Glomerular endothelial cell (primary cell): Measurements from ENCODE around the gene CCDC167. TPM values are rescaled to one million over a fixed set of nuclear protein-coding genes. Genes with fewer than 3 reads are reported as not detected.

Experiments
- DNase-seq: peaks from one replicate; pipeline ENCODE4 v3.0.0-alpha.2; 2011; ENCODE audit warnings: low read depth, low spot score; ENCODE audit errors: extremely low read depth
- total RNA-seq: library from RNA; depleted of rRNA; stranded (reverse); fragments of >200 nt; gene quantifications from 2 replicates; pipeline ENCODE4 v1.2.3, GENCODE V29; 2015

CCDC167 gene
- 79.9 and 117 TPM in 2 replicates for total RNA-seq

DNA sequence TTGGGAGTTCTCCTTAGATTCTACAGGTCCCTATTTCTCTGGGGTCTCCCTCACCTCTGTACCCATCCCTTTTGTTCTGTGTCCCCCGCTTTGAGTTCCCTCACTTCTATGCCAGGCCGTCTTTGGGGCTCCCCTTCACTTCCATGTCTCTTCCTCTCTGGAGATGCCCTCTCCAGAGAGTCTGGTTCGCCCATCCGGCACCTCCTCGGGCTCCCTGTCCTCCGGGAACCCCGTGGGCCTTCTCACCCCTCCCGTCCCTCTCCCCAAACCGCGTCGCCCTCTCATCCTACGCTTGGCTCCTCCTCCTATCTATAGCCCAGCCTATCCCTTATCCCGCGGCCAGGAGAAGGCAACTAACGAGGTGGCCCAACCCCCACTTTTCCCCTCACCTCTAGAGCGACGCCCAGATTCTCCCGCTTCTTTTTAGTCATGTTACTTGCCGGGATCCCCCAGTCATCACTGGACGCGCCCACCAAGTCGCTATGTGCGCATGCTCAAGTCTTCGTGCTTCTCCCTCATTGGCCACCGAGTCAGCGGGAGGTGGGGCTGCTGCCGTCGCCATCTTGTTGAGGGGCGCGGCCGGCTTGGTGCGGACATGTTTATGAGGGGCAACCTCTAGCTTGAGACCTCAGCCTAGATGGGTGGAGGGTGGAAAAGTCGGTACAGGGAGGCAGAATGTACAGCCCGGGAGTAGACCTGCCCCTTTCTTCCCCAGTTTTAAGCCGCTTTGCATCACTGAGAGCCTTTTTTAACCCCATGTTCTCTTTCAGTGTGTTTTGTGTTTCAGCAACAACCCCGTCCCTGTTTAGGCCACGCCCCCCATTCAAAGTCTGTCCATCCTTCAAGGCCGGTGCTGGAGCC is at the start of gene CCDC167:
CCDC167 (minus strand) TSS at position 461 of the 861 bp plus-strand sequence; CDS start at position 431, 30 bp downstream.
- peak; percentile 71 for DNase-seq

DNA sequence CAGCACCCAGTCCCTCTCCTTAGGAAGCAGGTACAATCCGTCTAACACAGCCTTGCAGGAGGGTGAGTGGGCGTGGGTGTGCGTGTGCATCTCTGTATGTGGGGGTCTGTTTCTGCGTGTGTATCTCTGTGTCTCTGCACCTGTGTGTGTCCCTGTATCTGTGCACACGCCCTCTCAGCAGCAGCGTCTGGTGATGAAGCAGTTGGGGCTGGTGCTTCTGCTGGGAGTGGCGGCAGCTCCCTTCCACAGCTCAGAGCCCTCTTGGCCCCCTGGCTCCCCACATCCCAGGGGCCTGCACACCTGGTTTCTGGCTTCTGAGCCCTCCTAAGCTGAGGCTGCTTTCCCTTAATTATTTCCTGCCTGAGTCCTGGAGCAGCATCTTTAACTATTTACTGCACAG is 49.5 kb upstream of the CCDC167 start:
- DNase-seq, result no peak

DNA sequence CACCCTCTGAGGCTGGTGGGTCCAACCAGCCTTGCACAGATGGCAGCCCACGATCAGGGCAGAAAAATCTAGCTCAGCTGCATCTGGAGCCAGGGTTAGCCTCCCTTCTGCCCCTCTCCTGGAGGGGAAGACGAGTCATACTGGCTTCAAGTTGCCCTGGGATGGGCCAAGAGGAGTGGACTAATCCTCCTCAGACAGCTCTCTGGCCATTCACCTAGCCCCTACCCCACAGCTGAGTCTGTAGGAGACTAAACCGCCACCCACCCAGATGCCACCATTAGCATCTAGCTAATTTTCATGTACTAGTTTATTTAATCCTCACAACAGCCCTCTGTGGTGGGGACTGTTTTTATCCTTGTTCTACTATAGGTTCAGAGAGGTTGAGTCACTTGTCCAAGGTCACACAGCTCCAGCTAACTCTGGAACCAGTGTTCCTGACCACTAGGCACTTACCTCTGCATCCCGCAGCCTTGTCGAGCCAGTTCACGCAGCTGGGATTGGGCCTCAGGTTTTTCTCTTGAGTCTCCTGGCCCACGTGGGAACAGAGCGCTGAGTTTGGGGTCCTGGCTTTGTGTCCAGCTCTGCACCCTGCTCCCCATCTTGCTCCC is 48.5 kb upstream of the CCDC167 start:
- DNase-seq, result no peak

DNA sequence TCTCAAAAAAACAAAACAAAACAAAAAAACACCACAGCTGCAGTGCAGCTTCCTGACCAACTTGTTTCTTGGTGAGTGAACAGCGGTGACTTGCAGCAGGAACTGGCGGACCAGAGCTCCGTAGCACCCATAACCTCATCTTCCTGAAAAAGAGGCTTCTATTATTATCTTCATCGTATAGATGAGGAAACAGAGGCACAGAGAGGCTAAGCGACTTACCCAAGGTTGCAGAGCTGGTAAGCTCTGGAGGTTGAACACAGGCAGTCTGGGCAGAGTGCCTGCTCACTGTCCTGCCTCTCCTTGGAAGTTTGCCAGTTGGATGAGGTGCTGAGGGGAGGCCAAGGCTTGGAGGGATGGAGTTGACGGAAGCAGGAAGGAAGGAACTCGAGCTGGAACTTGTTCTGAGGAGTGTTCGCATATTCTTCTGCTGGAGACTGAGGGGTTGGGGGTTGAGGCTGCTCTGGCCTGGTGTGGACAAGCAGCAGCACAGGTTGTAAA is 47.9 kb upstream of the CCDC167 start:
- no peak for DNase-seq

DNA sequence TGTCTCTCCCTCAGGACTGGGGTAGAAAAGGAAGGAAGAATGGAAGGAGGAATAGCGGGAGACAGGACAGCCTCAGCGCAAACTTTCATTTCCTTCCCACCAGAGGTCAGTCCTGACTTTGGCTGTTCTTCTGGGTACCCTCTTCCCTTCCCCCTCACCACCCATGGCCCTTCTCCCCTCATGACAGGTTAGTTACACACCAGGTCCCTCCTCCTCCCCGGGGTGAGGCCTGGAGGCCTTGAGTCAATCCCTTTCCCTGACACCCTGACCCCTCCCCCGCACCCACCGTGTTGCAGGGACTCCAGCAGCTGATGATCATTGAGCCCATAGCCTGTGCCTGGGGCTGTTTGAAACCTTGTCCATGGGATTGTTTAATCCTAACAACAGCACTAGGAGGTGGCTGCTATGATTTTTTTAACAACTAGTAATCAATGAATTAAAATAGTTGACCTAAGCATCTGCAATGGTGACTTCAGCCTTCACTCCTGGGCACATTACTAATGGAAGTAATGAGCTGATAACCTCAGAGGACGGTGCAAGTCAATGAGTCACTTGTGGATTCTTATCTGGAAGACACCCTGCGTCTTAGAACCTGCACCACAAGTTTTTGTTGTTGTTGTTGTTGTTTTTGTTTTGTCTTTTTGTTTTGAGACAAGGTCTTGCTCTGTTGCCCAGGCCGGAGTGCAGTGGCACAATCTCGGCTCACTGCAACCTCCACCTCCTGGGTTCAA is 46.6 kb upstream of the CCDC167 start:
- no peak for DNase-seq

DNA sequence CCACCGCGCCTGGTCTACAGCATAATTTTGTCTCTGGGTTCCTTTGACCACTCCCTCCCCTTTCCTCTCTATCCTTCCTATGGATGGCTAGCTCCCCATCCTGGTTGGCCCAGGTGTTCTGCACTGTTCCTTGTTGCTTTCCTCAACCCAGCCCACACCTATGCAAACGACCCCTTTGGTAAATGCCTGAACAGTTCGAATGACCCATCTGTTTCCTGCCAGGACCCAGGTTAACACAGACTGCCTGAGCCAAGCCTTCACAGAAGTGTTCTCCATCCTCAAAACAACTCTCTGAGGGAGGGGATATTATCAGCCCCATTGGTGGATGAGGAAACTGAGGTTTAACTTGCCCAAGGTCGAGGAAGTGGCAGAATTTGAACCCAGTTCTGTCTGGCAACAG is 44.8 kb upstream of the CCDC167 start:
- DNase-seq, result no peak

DNA sequence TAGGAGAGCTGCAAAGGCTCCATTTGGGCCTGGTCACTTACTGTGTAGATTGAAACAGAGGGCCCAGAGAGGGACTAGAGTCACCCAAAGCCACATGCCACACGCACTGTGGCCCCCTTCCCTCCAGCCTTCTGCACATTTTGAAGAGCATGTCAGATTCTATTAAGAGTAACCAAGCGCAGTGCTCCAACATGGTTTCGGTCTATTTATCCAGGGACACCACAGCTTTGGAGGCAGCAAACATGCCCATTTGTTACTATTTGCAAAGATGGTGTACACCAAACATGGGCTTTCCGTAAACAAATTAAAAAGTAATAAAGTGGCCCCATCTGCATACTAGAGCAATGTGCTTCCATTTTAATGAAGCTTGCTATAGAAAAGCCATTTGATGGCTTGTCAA is 43.7 kb upstream of the CCDC167 start:
- DNase-seq, result no peak

DNA sequence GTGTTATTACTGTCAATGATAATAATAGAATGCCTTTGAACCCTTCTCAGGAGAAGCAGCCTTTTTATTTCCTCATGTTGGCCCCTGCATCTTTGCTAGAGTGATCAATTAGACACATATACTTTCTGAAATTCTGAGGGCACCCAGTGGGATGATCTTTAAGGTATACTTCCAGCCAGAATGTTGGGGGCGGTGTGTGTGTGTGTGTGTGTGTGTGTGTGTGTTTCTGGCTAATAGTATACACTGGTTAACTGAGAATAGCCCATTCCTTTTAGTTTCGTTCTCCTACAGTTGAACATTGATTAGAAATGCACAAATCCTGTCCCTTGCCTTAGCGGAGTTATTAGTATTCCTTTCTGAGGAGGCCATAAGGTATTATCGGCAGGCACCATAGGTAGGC is 41.7 kb upstream of the CCDC167 start:
- DNase-seq, result no peak

DNA sequence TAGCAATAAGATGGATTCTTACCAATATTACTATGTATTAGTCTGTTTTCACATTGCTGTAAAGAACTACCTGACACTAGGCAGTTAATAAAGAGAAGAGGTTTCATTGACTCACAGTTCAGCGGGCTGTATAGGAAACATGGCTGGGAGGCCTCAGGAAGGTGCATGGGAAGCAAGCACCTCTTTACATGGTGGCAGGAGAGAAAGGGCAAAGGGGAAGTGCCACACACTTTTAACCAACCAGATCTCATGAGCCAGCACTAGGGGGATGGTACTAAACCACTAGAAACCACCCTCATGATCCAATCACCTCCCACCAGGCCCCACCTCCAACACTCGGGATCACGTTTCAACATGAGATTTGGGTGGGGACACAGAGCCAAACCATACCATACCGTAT is 40.7 kb upstream of the CCDC167 start:
- DNase-seq, result no peak

DNA sequence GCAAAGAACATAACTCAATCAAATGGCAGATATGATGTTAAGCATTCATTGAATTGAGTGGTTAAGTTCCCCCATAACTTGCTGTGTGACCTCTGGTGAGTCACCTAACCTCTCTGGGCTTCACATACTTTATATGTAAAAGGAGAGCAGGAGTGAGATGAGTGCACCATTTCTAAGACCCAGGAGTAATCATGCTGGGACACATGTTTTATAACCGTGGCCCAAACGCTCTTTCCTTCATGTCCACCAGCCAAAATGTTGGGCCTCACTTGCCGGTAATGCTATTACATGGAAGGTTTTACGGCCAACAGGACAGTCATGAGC is 40.3 kb upstream of the CCDC167 start:
- no peak for DNase-seq

DNA sequence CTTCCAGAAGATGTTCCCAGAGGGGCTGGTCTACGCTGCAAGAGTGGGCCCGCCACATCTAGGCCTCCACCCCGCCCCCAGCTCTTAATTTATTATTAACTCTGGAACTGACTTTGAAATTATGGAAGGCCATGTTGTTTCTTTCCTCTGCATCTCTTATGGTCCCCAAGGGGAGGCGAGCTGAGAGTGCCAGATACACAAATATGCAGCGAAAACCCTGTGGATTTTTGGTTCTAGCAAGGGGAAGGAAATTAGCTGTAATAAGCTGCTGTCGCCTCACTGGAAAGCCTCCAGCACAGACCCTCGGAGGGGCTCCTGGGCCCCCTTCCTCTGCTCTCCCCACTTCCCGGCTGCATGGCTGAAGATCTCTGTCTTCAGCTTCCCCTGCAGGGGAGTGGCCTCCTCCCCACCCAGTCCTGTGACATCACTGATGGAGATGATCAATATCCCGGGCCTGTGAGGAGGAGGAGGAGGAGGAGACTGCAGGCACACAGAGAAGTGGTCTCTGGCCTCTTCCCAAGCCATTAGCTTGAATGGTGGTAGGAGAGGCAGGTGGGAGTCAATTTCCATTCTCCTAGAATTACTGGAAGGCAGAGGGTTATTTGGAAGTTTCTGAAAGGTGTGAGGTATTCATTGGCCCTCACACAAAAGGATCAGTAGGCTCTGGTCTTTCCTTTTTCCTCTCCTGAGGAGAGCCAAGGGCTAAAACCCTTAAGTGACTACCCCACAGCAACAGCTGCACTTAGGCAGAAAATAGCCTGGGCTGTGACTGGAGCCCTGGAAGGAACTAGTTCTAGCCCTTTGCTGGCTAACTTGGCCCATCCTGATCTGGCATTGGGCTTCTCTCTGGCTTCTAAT is 39.7 kb upstream of the CCDC167 start:
- DNase-seq, result no peak

DNA sequence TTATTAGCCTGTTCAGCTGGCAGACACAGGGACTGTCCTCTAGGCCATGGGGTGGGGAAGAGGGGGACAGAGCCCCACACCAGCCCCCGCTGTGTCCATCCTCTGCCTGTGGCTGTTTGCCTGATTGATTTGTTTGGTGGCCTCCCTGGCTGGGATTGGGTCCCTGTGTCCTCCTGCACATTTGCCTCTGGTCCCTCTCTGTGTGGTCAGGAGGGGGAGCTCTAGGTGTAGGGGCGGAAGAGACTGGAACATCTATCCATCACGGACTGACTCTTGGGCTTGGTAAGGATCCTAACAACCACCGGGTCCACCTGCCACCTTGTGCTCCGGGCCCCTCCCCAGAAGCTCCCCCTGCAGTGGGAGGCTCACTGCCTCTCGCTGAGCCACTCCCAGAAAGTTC is 38.4 kb upstream of the CCDC167 start:
- DNase-seq, result no peak

DNA sequence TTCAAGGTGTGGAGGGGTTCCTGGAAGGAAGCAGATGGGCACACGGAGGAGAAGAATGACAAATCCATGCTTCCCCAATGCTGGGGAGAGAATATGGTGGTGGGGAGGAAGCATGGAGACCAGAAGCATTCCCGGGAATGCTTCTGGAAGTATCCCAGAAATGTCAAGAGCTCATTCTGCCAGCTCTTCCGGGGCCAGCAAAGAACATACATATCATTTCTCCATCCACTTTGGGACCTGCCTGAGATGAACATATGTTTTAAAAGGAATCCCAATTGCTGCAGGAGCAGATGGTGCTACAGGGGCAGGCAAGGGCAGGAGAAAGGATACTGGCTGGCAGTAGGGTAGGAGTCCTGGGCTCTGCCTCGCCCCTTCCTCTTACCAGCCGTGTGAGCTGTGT is 37.9 kb upstream of the CCDC167 start:
- DNase-seq, result no peak

DNA sequence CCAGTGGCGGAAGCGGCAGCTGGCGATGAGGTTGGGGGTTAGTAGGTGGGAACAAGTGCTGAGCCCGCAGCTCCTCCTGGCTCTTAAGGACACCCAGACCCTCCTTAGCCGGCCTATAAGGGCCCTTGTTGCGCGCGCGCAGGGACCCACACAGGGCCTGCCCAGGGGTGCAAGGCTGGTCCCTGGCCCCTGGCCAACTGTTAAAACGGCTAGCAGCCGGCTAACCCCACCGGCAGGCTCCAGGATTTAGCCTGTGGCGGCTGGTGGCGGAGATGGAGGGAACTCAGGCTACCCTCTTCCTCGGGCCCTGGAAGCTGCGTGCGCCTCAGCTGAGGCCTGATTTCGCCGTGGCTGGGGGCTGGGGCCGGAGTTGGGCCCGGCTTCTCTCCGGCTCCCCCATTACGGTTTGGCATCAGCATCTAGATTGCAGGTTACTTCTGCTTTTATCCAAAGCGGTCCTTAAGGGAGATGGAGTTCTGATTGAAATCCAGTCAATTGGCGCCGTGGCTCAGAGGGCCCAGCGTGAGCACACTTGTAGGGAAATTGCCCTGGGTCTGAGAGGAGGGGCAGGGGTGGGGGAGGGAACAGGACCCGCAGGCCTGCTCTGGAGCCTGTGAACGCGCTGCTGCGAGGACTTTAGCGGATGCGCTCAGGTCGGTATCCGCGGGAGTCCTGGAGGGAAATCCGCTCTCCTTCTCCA is 36.9 kb upstream of the CCDC167 start:
- no peak for DNase-seq

DNA sequence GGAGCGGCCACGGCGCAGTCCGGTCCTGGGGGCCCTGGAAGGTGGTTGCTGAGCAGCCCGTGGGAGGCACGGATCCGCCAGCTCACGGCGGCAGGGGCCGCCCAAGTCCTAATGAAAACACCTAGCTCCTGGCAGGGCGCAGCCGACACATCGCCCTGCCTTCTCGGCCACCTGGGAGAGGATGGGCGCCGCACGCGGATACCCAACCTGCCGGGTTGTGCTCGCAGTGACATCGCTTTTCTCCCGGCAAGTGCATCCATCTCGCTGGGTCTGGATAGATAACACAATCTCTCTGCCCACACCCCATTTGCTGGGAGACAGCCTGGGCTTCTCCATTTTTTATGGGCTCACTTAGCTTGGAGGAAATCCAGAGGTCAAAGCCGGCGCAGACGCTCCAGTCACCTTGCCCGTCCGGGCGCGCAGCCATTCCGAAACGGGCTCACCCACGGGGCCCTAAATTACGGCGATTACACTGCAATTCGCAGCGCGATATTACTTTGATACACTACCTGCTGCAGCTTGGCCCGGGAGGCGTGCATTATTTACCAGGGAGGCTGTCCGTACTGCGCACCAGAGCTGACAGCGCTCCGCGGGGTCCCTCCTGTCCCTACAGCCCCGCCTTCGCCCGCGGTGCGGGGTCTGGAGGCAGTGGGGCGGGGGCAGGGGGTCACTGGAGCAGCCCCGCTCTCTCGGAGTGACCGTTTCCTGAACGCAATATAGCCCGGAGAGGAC is 36.2 kb upstream of the CCDC167 start:
- DNase-seq, result no peak

DNA sequence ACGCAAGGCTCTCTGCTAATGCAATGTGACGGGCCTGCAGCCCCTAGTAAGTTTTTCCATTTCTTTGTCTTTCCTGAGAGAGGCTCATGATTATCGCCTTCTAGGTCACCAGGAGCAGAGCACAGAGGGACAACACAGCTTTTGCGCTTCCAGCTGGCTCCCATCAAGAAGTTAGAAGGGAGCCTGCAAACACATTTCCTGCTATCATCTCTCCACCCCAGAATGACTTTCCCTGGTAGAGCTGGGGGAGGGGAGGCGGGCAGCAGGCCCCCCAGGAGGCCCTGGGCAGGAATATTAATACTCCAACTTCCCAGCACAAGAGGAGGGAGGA is 35.7 kb upstream of the CCDC167 start:
- DNase-seq, result no peak

DNA sequence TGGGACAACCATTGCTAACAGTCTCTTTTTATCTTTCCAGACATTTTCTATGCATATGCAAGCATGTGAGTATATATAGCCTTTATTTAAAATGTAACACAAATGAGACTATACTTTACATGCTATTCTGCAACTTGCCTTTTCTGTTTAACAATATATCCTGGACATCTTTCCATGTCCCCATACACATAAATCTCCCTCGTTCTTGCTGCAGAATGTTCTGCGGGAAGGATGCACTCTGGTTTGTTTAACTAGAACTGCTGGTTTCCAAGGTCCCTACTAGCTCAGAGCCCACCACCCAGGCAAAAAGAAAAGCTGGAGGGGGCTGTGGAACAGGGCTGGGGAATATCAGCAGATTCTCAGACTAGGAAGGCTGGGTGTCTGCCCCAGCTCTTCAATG is 35.2 kb upstream of the CCDC167 start:
- DNase-seq, result no peak

DNA sequence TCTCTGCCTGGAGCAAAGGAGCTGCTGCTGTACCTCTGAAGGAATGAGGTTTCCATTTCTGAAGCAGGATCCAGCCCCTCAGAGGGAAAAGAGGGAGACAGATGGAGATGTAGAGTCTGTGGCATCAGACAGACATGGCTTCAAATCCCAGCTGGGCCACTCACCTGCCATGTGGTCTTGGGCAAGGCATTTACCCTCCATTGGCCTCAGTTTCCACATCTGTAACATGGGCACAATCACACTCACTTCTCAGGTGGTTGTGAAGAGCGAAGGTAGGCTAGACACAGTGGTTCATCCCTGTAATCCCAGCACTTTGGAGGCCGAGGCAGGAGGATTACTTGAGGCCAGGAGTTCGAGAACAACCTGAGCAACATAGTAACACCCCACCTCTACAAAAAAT is 32.4 kb upstream of the CCDC167 start:
- no peak for DNase-seq

DNA sequence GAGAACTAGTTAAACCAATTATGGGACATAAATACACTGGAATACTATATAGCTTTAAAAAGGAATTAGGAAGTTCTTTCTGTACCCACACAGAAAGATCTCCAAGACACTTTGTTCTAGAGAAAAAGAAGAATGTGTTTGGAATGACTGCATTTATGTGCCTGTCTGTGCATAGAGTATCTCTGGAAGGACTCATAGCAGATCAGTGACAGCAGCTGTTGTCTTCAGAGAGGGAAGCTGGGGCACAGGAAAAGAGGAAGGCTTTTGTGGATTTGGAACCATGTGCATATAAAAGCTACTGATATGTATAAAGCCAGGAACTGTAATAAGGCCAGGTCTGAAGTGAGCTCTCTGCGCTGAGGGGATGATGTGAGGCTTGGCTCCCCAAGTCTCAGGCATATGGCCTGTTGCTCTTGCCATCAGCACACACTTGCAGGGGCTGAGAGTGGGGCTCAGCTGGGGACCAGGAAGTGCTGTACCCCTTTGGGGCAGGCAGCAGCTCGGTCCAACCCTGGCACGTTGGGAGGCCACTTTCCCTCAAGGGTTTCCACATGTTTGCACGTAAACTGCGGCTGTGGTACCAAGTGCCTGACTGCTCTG is 31.8 kb upstream of the CCDC167 start:
- DNase-seq, result no peak
